OCI-LY7 (cell line): Measurements from ENCODE around the gene NDUFA7.

ENCODE experiments used
- CTCF ChIP-seq: fragments of 200-600 bp; sonication (generic); conservative IDR thresholded peaks from 2 replicates; pipeline ENCODE4 v1.5.1; 2014; ENCODE audit warnings: mild to moderate bottlenecking, antibody characterized with exemption, low read length, moderate library complexity, mixed read lengths
- EZH2phosphoT487 ChIP-seq: fragments of 200-600 bp; sonication (generic); IDR thresholded peaks from 2 replicates; pipeline ENCODE4 v1.6.1; 2018; ENCODE audit warnings: low read depth, borderline replicate concordance, mild to moderate bottlenecking, mixed run types, antibody characterized with exemption, low read length, moderate library complexity, mixed read lengths

- TF ChIP-seq CTCF, result 0 out of 2 replicates have a peak, but pooled peaks have one; percentile 17
- TF ChIP-seq EZH2phosphoT487, result no peak
These were observed 3.2 kb upstream of the NDUFA7 start for GRCh38 chr19:8324186-8325050.
